SK-N-SH (cell line): ENCODE data around the gene MTERF2. TPM values are rescaled to one million over a fixed set of nuclear protein-coding genes. Genes with fewer than 3 reads are reported as not detected.

Experiments used
- CTCF ChIA-PET: fragments of 300-600, 350-600 bp; formaldehyde crosslinking; extraction: SDS; loops from one replicate; lab custom pipeline; 2021; lab: Yijun Ruan, JAX
- POLR2A ChIA-PET: fragments of 350-600 bp; sonication (Branson Sonifier 250); formaldehyde crosslinking; extraction: SDS; loops from one replicate; lab custom pipeline; 2020; ENCODE audit warnings: antibody characterized with exemption, inconsistent platforms; lab: Yijun Ruan, JAX
- DNase-seq: peaks from one replicate; pipeline ENCODE4 v3.0.0; 2012
- H2AFZ ChIP-seq: fragments of 200-600 bp; sonication (generic); 2 replicates; pipeline ENCODE4 v1.8.1; 2016; ENCODE audit warnings: antibody characterized with exemption, mild to moderate bottlenecking, low read depth
- H3F3A ChIP-seq: fragments of 200-600 bp; sonication (generic); replicated peaks from 2 replicates; pipeline ENCODE3; 2016; ENCODE audit warnings: antibody characterized with exemption, mild to moderate bottlenecking; ENCODE audit not compliant: insufficient read depth
- H3K27ac ChIP-seq, 2 experiments: fragments of 200-500 bp in 1 of 2; fragments of 200-600 bp in 1 of 2; sonication (Bioruptor generic) in 1 of 2; sonication (generic), shearing (Covaris generic) in 1 of 2; 2 replicates each; pipeline versions ENCODE4 v1.5.1 to v1.6.1; 2014 to 2016; ENCODE audit warnings: low read depth in 2 of 2, inconsistent platforms in 1 of 2, low read length in 1 of 2, mild to moderate bottlenecking in 1 of 2, mixed read lengths in 1 of 2
- H3K27me3 ChIP-seq: fragments of 200-600 bp; sonication (generic), shearing (Covaris generic); 2 replicates; pipeline ENCODE4 v1.6.1; 2016; ENCODE audit warnings: mixed run types; ENCODE audit not compliant: insufficient read depth
- H3K36me3 ChIP-seq, 2 experiments: fragments of 200-500 bp in 1 of 2; fragments of 200-600 bp in 1 of 2; sonication (Bioruptor generic) in 1 of 2; sonication (generic) in 1 of 2; replicated peaks in 1 of 2; 2 replicates each; pipeline versions ENCODE3 to v1.5.1; 2014 to 2016; ENCODE audit warnings: low read length in 1 of 2, mild to moderate bottlenecking in 1 of 2; ENCODE audit not compliant: insufficient read depth in 2 of 2, control insufficient read depth in 1 of 2
- H3K4me1 ChIP-seq, 2 experiments: fragments of 200-500 bp in 1 of 2; fragments of 200-600 bp in 1 of 2; sonication (Bioruptor generic) in 1 of 2; sonication (generic), shearing (Covaris generic) in 1 of 2; 2 replicates each; pipeline versions ENCODE4 v1.5.1 to v1.6.1; 2014 to 2016; ENCODE audit warnings: low read depth in 1 of 2, low read length in 1 of 2, mixed run types in 1 of 2; ENCODE audit not compliant: insufficient read depth in 2 of 2, control insufficient read depth in 1 of 2
- H3K4me2 ChIP-seq: fragments of 200-600 bp; sonication (generic), shearing (Covaris generic); 2 replicates; pipeline ENCODE4 v1.6.1; 2017; ENCODE audit warnings: mixed run types
- H3K4me3 ChIP-seq, 2 experiments: fragments of 200-500 bp in 1 of 2; fragments of 200-600 bp in 1 of 2; sonication (Bioruptor generic) in 1 of 2; sonication (generic), shearing (Covaris generic) in 1 of 2; 2 replicates each; pipeline versions ENCODE4 v1.5.1 to v1.8.1; 2014 to 2016; ENCODE audit warnings: low read depth in 2 of 2, inconsistent platforms in 1 of 2, low read length in 1 of 2, mild to moderate bottlenecking in 1 of 2, mixed read lengths in 1 of 2, moderate library complexity in 1 of 2
- H3K79me2 ChIP-seq: fragments of 200-600 bp; sonication (generic); 2 replicates; pipeline ENCODE4 v1.8.1; 2017; ENCODE audit warnings: mild to moderate bottlenecking; ENCODE audit not compliant: insufficient read depth
- H3K9ac ChIP-seq: fragments of 200-600 bp; sonication (generic); 2 replicates; pipeline ENCODE4 v1.6.1; 2017; ENCODE audit warnings: mixed run types
- H3K9me2 ChIP-seq: fragments of 200-600 bp; sonication (generic); 2 replicates; pipeline ENCODE4 v1.6.1; 2017; ENCODE audit warnings: mixed run types
- H3K9me3 ChIP-seq: fragments of 200-600 bp; sonication (generic); 2 replicates; pipeline ENCODE4 v1.6.1; 2017; ENCODE audit warnings: mixed run types, mild to moderate bottlenecking, moderate library complexity
- H4K20me1 ChIP-seq: fragments of 200-600 bp; sonication (generic); 2 replicates; pipeline ENCODE4 v1.6.1; 2017; ENCODE audit warnings: mild to moderate bottlenecking, mixed run types; ENCODE audit not compliant: insufficient read depth
- CHD2 ChIP-seq: fragments of 150-350 bp; IDR thresholded peaks from 2 replicates; pipeline ENCODE4 v1.6.1; 2018; ENCODE audit warnings: low read length; ENCODE audit not compliant: partially characterized antibody
- CTCF ChIP-seq: fragments of 200-600 bp; sonication (generic); IDR thresholded peaks from 2 replicates; pipeline ENCODE4 v1.6.1; 2017; ENCODE audit warnings: antibody characterized with exemption, mild to moderate bottlenecking, moderate library complexity
- EP300 ChIP-seq, 2 experiments: IDR thresholded peaks; 2 replicates each; pipeline versions ENCODE4 v1.4.0 to v1.6.1; 2012; ENCODE audit warnings: borderline replicate concordance in 1 of 2, low read depth in 1 of 2, low read length in 1 of 2
- FOSL2 ChIP-seq: IDR thresholded peaks from 2 replicates; pipeline ENCODE4 v1.4.0; 2012; ENCODE audit warnings: low read depth, mild to moderate bottlenecking, moderate library complexity, borderline replicate concordance
- FOXM1 ChIP-seq: IDR thresholded peaks from 2 replicates; pipeline ENCODE4 v1.4.0; 2012; ENCODE audit warnings: low read depth, mild to moderate bottlenecking
- GABPA ChIP-seq: IDR thresholded peaks from 2 replicates; pipeline ENCODE4 v1.4.0; 2012; ENCODE audit warnings: low read depth, mild to moderate bottlenecking
- GATA2 ChIP-seq: sonication (generic); formaldehyde crosslinking; IDR thresholded peaks from 2 replicates; pipeline ENCODE4 v1.5.0; 2020; ENCODE audit warnings: mild to moderate bottlenecking, missing genetic modification reagents
- JUND ChIP-seq: IDR thresholded peaks from 2 replicates; pipeline ENCODE4 v1.4.0; 2012
- MEF2A ChIP-seq: IDR thresholded peaks from 2 replicates; pipeline ENCODE4 v1.4.0; 2012; ENCODE audit warnings: low read depth, borderline replicate concordance
- MXI1 ChIP-seq: IDR thresholded peaks from 2 replicates; pipeline ENCODE4 v1.6.1; 2012; ENCODE audit warnings: mild to moderate bottlenecking, low read depth, low read length, improper control_type of control experiment
- NFIC ChIP-seq: IDR thresholded peaks from 2 replicates; pipeline ENCODE4 v1.4.0; 2012; ENCODE audit warnings: borderline replicate concordance
- PBX3 ChIP-seq: IDR thresholded peaks from 2 replicates; pipeline ENCODE4; 2012
- POLR2AphosphoS5 ChIP-seq: IDR thresholded peaks from 2 replicates; pipeline ENCODE4 v1.6.1; 2012; ENCODE audit warnings: low read depth, low read length
- RCOR1 ChIP-seq: fragments of 150-350 bp; IDR thresholded peaks from 2 replicates; pipeline ENCODE4 v1.6.1; 2017; ENCODE audit warnings: antibody characterized with exemption, low read length
- REST ChIP-seq: IDR thresholded peaks from 2 replicates; pipeline ENCODE4 v1.6.1; 2012; ENCODE audit warnings: mild to moderate bottlenecking, low read depth, low read length, moderate library complexity
- RFX5 ChIP-seq: IDR thresholded peaks from 2 replicates; pipeline ENCODE4 v1.6.1; 2012; ENCODE audit warnings: mild to moderate bottlenecking, improper control_type of control experiment, low read length
- RXRA ChIP-seq: IDR thresholded peaks from 2 replicates; pipeline ENCODE4 v1.4.0; 2012; ENCODE audit warnings: low read depth, mild to moderate bottlenecking, borderline replicate concordance
- SIN3A ChIP-seq: IDR thresholded peaks from 2 replicates; pipeline ENCODE4 v1.6.1; 2012; ENCODE audit warnings: low read depth, mild to moderate bottlenecking, low read length, moderate library complexity, borderline replicate concordance
- SMC3 ChIP-seq: IDR thresholded peaks from 2 replicates; pipeline ENCODE4 v1.6.1; 2012; ENCODE audit warnings: low read depth, low read length, improper control_type of control experiment
- TAF1 ChIP-seq: IDR thresholded peaks from 2 replicates; pipeline ENCODE4 v1.6.1; 2012; ENCODE audit warnings: low read depth, mild to moderate bottlenecking, low read length, moderate library complexity, borderline replicate concordance
- TEAD4 ChIP-seq: IDR thresholded peaks from 2 replicates; pipeline ENCODE4 v1.4.0; 2012; ENCODE audit warnings: mild to moderate bottlenecking, borderline replicate concordance; ENCODE audit not compliant: insufficient read depth
- USF1 ChIP-seq: IDR thresholded peaks from 2 replicates; pipeline ENCODE4 v1.4.0; 2012; ENCODE audit warnings: low read depth, borderline replicate concordance
- YY1 ChIP-seq: IDR thresholded peaks from 2 replicates; pipeline ENCODE4 v1.4.0; 2012; ENCODE audit warnings: low read depth, mild to moderate bottlenecking
- WGBS: methylation state at CpG from one replicate; pipeline ENCODE4 v1.1.6; 2017; ENCODE audit warnings: low lambda C conversion rate; 5-methylcytosine and 5-hydroxymethylcytosine counted together
- polyA plus RNA-seq, 3 experiments: library from polyadenylated mRNA; depleted of rRNA; stranded (reverse); fragments of >200 nt; gene quantifications; 2 replicates each; pipeline ENCODE4 v1.2.3, GENCODE V29; 2012

The MTERF2 gene
- polyA plus RNA-seq, 1 of the 3 experiments (the other 2 are of a cell fraction): 5.9 TPM

GRCh38 chr12:106982229-106982628 is 4.7 kb downstream of the MTERF2 start:
- peaks cover 15% of the 10 kb centered on the region for H3F3A ChIP-seq
- peaks cover 25 to 31% of the 10 kb centered on the region in 2 experiments for H3K36me3 ChIP-seq
- no peaks in the 10 kb centered on the region for H3K9me2 ChIP-seq
- DNase-seq: no peak
- peaks cover 17% of the 10 kb centered on the region for H3K79me2 ChIP-seq
- no peaks in the 10 kb centered on the region for H3K9me3 ChIP-seq
- CTCF ChIA-PET: interaction anchor here (1.4 kb wide), 1 partner anchor 26 kb away, joined by 5 read pairs; the partner anchor contains the start of gene TMEM263
- peaks cover 6% of the 10 kb centered on the region for H4K20me1 ChIP-seq
- H2AFZ ChIP-seq: no peak overlapping the region
- WGBS: 88% methylated on average over 1 of the region's 1 CpG
- H3K27me3 ChIP-seq: no peaks in the 10 kb centered on the region
- no peak overlapping the region for H3K9ac ChIP-seq
- H3K4me3 ChIP-seq: no peak overlapping the region
- no peak overlapping the region for H3K4me2 ChIP-seq
- peaks cover 15% of the 10 kb centered on the region in 2 experiments; a peak in 3 of 4 replicates for H3K4me1 ChIP-seq
- POLR2A ChIA-PET: no interaction called here
- TF ChIP-seq TAF1 (no peak), MXI1 (no peak), RCOR1 (no peak), CHD2 (no peak), USF1 (no peak), FOXM1 (no peak), SMC3 (no peak), RFX5 (no peak), YY1 (no peak), SIN3A (no peak), EP300 (IDR thresholded peaks at IDR 0.05; ENCODE audit: borderline replicate concordance in 1 of 2, low read depth in 1 of 2, low read length in 1 of 2) (no peak), GATA2 (CRISPR knock-in tag) (no peak), MEF2A (no peak), RXRA (no peak), NFIC (no peak), TEAD4 (no peak), CTCF (no peak), GABPA (no peak)
- no peak overlapping the region for H3K27ac ChIP-seq

GRCh38 chr12:106981788-106982187 is 5.2 kb downstream of the MTERF2 start:
- H3K9me3 ChIP-seq: no peaks in the 10 kb centered on the region
- H3K9ac ChIP-seq: no peak overlapping the region
- H3K9me2 ChIP-seq: no peaks in the 10 kb centered on the region
- H3K4me3 ChIP-seq: no peak overlapping the region
- H3K36me3 ChIP-seq: peaks cover 25 to 33% of the 10 kb centered on the region in 2 experiments
- H3K27me3 ChIP-seq: no peaks in the 10 kb centered on the region
- 100% methylated on average over 3 of the region's 3 CpGs for WGBS
- peaks cover 15% of the 10 kb centered on the region in 2 experiments; a peak in 3 of 4 replicates for H3K4me1 ChIP-seq
- H3K79me2 ChIP-seq: peaks cover 17% of the 10 kb centered on the region
- DNase-seq: no peak
- TF ChIP-seq RCOR1: no peak
- TF ChIP-seq TEAD4: no peak
- no peak for TF ChIP-seq REST
- no peak for TF ChIP-seq POLR2AphosphoS5
- no peak for TF ChIP-seq FOSL2
- no peak for TF ChIP-seq RXRA
- no peak for TF ChIP-seq PBX3
- no peak for TF ChIP-seq SIN3A
- no peak for TF ChIP-seq CHD2
- TF ChIP-seq JUND: no peak
- peaks cover 8% of the 10 kb centered on the region for H4K20me1 ChIP-seq
- no peak overlapping the region for H3K4me2 ChIP-seq
- no peak overlapping the region for H2AFZ ChIP-seq
- H3F3A ChIP-seq: peaks cover 19% of the 10 kb centered on the region
- no peak overlapping the region for H3K27ac ChIP-seq
- CTCF ChIA-PET: no interaction called here
- POLR2A ChIA-PET: interaction anchor here (1.4 kb wide), 1 partner anchor 9 kb away, joined by 3 read pairs; no protein-coding TSS in a partner anchor
